ENCODE data around the gene RANBP6. TPM values are rescaled to one million over a fixed set of nuclear protein-coding genes. Genes with fewer than 3 reads are reported as not detected.

The RANBP6 gene
- total and polyA plus RNA-seq, 2 donors (not counting 1 experiment from before 2014, with no cell fraction given): 7.2 to 25.9 TPM

DNA sequence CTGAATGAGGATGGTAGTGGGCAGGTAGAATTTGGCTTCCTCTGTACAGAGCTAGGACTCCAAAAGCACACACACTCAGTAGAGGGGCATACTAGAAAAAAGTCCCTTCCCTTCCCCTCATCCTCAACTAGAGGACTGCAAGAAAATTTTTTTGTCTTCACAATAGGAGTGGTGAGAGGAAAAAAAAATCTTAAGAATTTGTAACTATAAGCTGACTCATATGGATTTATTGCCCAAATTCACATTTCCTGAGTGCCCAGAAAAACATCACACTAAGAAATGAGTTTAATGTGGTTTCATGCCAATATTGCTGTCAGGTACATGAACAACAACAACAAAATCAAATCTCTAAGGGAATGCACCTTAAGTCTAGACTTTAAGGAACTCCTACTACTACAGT lies 43.7 kb downstream of the RANBP6 start:
- Mint-ChIP-seq H3K9me3 (ENCODE audit: insufficient read depth) (no peaks in the 10 kb centered on the region), H3K4me1 (peaks cover 3% of the 10 kb centered on the region), H3K4me3 (no peak overlapping the region), H3K27me3 (no peaks in the 10 kb centered on the region), H3K27ac (no peak overlapping the region)
- DNase-seq (no peak), ATAC-seq (ENCODE audit: low read depth) (no peak)
- no peak overlapping the region for H3K9ac ChIP-seq (ENCODE audit: low read length)
- intact Hi-C loops (cut with micrococcal nuclease): no loop called here
- no peak overlapping the region for H3K4me3 ChIP-seq (ENCODE audit: control extremely low read depth in 1 of 5, extremely low read depth in 1 of 5, insufficient read depth in 1 of 5, low read depth in 2 of 5, low read length in 4 of 5)
- ChIA-PET POLR2A (no interaction called here), CTCF (no interaction called here)
- H3K9me3 ChIP-seq (ENCODE audit: control extremely low read depth in 1 of 3, control insufficient read depth in 2 of 3, insufficient read depth in 1 of 3, low read length in 2 of 3): no peaks in the 10 kb centered on the region
- no peaks in the 10 kb centered on the region for H3K27me3 ChIP-seq (replicated peaks in 1 of 4; ENCODE audit: control extremely low read depth in 1 of 4, control insufficient read depth in 3 of 4, insufficient read depth in 4 of 4, low read length in 3 of 4)
- peaks cover 21% of the 10 kb centered on the region for H3K79me2 ChIP-seq (ENCODE audit: control insufficient read depth, insufficient read depth, low read length)
- H3K4me1 ChIP-seq (ENCODE audit: control insufficient read depth in 2 of 2, insufficient read depth in 2 of 2, low read length in 2 of 2): peaks cover 0 to 3% of the 10 kb centered on the region in 2 donors
- no peak overlapping the region for H3K4me2 ChIP-seq (replicated peaks; ENCODE audit: low read depth, low read length, poor library complexity, severe bottlenecking)
- H2AFZ ChIP-seq (ENCODE audit: insufficient read depth, low read depth, low read length, poor library complexity, severe bottlenecking): no peak overlapping the region
- no peak overlapping the region for H3K27ac ChIP-seq (ENCODE audit: low read length in 2 of 2)
- TF ChIP-seq, protein P1, sequence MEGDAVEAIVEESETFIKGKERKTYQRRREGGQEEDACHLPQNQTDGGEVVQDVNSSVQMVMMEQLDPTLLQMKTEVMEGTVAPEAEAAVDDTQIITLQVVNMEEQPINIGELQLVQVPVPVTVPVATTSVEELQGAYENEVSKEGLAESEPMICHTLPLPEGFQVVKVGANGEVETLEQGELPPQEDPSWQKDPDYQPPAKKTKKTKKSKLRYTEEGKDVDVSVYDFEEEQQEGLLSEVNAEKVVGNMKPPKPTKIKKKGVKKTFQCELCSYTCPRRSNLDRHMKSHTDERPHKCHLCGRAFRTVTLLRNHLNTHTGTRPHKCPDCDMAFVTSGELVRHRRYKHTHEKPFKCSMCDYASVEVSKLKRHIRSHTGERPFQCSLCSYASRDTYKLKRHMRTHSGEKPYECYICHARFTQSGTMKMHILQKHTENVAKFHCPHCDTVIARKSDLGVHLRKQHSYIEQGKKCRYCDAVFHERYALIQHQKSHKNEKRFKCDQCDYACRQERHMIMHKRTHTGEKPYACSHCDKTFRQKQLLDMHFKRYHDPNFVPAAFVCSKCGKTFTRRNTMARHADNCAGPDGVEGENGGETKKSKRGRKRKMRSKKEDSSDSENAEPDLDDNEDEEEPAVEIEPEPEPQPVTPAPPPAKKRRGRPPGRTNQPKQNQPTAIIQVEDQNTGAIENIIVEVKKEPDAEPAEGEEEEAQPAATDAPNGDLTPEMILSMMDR (IDR thresholded peaks at IDR 0.05): no peak
- no peak for TF ChIP-seq EZH2 (IDR thresholded peaks at IDR 0.05; ENCODE audit: borderline replicate concordance, insufficient read depth, low read depth, low read length, poor library complexity, severe bottlenecking)
- H4K20me1 ChIP-seq (ENCODE audit: control insufficient read depth, insufficient read depth, low read length, poor library complexity, severe bottlenecking): peaks cover 7% of the 10 kb centered on the region
- peaks cover 9 to 32% of the 10 kb centered on the region in 2 experiments for H3K36me3 ChIP-seq (replicated peaks in 1 of 2; ENCODE audit: control extremely low read depth in 1 of 2, control insufficient read depth in 1 of 2, extremely low read depth in 1 of 2, insufficient read depth in 2 of 2, low read length in 1 of 2)

Small RNAs within 50 kb of the gene (small RNA-seq; reads per million reads assigned to genes)
- gene MIR4665 (ENCODE audit: insufficient read length, low read depth, low replicate concordance): not detected

Other genes with a start within 250 kb of the RANBP6 start
- 10.6 and 12.8 TPM in 2 replicates for gene ERMP1, start 182.5 kb downstream of the RANBP6 start, total RNA-seq
- gene ERMP1, start 182.5 kb downstream of the RANBP6 start, polyA plus RNA-seq: 4.2 and 4.9 TPM in 2 replicates
- gene MLANA, start 124.7 kb downstream of the RANBP6 start, total RNA-seq: not detected in 2 replicates
- gene MLANA, start 124.7 kb downstream of the RANBP6 start, polyA plus RNA-seq: not detected in 2 replicates
- not detected in 2 replicates for gene IL33, start 200.2 kb upstream of the RANBP6 start, total RNA-seq
- gene IL33, start 200.2 kb upstream of the RANBP6 start, polyA plus RNA-seq: not detected in 2 replicates